ENCODE measurements around the gene RAD51AP2.
"Not testable (repeated sequence)": the region's sequence is repeated elsewhere in the genome, so short reads cannot be mapped to it uniquely, and the experiment has no call there.

Gene RAD51AP2

GRCh38 chr2:17518212-17519154 lies at the start of gene RAD51AP2:
TSS of gene RAD51AP2 (minus strand) at chr2:17518440. CDS start at chr2:17518415, 25 bp downstream.
- peak; percentile 72 for DNase-seq

GRCh38 chr2:17565726-17566125 lies 47.5 kb upstream of the RAD51AP2 start:
- DNase-seq, result not testable (repeated sequence)

GRCh38 chr2:17558878-17559277 lies 40.6 kb upstream of the RAD51AP2 start:
- DNase-seq, result no peak

GRCh38 chr2:17558053-17558452 lies 39.8 kb upstream of the RAD51AP2 start:
- no peak for DNase-seq

GRCh38 chr2:17557596-17557995 lies 39.4 kb upstream of the RAD51AP2 start:
- no peak for DNase-seq

- no peak for DNase-seq
Measured at GRCh38 chr2:17555150-17555549, 36.9 kb upstream of the RAD51AP2 start.

GRCh38 chr2:17550907-17551306 lies 32.7 kb upstream of the RAD51AP2 start:
- DNase-seq, result no peak

GRCh38 chr2:17547737-17548136 lies 29.5 kb upstream of the RAD51AP2 start:
- no peak for DNase-seq

- DNase-seq, result no peak
Measured at GRCh38 chr2:17547237-17547636, 29.0 kb upstream of the RAD51AP2 start.

- DNase-seq, result no peak
Measured at GRCh38 chr2:17545680-17546613, 27.7 kb upstream of the RAD51AP2 start.

GRCh38 chr2:17544256-17544655 lies 26.0 kb upstream of the RAD51AP2 start:
- DNase-seq, result no peak

GRCh38 chr2:17543848-17544247 lies 25.6 kb upstream of the RAD51AP2 start:
- DNase-seq, result no peak

GRCh38 chr2:17543131-17543660 lies 25.0 kb upstream of the RAD51AP2 start:
- DNase-seq, result no peak

- DNase-seq, result no peak
Measured at GRCh38 chr2:17542471-17542870, 24.2 kb upstream of the RAD51AP2 start.

GRCh38 chr2:17541531-17541950 lies 23.3 kb upstream of the RAD51AP2 start:
- DNase-seq, result no peak

- no peak for DNase-seq
Measured at GRCh38 chr2:17540813-17541530, 22.7 kb upstream of the RAD51AP2 start.

GRCh38 chr2:17540093-17540812 lies 22.0 kb upstream of the RAD51AP2 start, which contains the start of gene VSNL1:
TSS of gene VSNL1 (plus strand) at chr2:17540696. CDS start at chr2:17592075, 51,379 bp downstream.
- peak; percentile 92 for DNase-seq

- peak; percentile 14 for DNase-seq
Measured at GRCh38 chr2:17539611-17540092, 21.4 kb upstream of the RAD51AP2 start.

- peak; percentile 68 for DNase-seq
Measured at GRCh38 chr2:17538844-17539554, 20.8 kb upstream of the RAD51AP2 start.

GRCh38 chr2:17538022-17538843 lies 20.0 kb upstream of the RAD51AP2 start:
- DNase-seq, result no peak

Data from COR-L47 (cell line).